GM12864 (cell line): ENCODE measurements around the gene GNAT2.

Source experiments
- DNase-seq: peaks from one replicate; pipeline ENCODE4 v3.0.0-alpha.2; 2011; ENCODE audit warnings: low read depth
- H3K4me3 ChIP-seq: 2 replicates; pipeline ENCODE4 v1.5.1; 2011; ENCODE audit warnings: mild to moderate bottlenecking, low read depth, low read length, control low read depth
- TF ChIP-seq, protein P1 (sequence below): IDR thresholded peaks from 2 replicates; pipeline ENCODE4 v1.5.1; 2011; ENCODE audit warnings: low read depth, mild to moderate bottlenecking, moderate library complexity, low read length, control low read depth, inconsistent platforms; ENCODE audit errors: missing control alignments

Gene GNAT2

GRCh38 chr1:109622137-109622892 lies 2.9 kb upstream of the GNAT2 start:
- peak overlapping the region; percentile 90; the same call in 1 of the 2 replicates for H3K4me3 ChIP-seq
- TF ChIP-seq, protein P1, sequence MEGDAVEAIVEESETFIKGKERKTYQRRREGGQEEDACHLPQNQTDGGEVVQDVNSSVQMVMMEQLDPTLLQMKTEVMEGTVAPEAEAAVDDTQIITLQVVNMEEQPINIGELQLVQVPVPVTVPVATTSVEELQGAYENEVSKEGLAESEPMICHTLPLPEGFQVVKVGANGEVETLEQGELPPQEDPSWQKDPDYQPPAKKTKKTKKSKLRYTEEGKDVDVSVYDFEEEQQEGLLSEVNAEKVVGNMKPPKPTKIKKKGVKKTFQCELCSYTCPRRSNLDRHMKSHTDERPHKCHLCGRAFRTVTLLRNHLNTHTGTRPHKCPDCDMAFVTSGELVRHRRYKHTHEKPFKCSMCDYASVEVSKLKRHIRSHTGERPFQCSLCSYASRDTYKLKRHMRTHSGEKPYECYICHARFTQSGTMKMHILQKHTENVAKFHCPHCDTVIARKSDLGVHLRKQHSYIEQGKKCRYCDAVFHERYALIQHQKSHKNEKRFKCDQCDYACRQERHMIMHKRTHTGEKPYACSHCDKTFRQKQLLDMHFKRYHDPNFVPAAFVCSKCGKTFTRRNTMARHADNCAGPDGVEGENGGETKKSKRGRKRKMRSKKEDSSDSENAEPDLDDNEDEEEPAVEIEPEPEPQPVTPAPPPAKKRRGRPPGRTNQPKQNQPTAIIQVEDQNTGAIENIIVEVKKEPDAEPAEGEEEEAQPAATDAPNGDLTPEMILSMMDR = no peak
- DNase-seq = no peak

GRCh38 chr1:109621379-109622136 lies 2.1 kb upstream of the GNAT2 start:
- H3K4me3 ChIP-seq = peak overlapping the region; percentile 90
- TF ChIP-seq, protein P1 = no peak

GRCh38 chr1:109620841-109621286 lies 1.4 kb upstream of the GNAT2 start:
- peak; percentile 72 for DNase-seq
- TF ChIP-seq, protein P1 = no peak
- peak overlapping the region; percentile 90 for H3K4me3 ChIP-seq

More at GRCh38 chr1:109621379-109622136, 2.1 kb upstream of the GNAT2 start:
- no peak for DNase-seq

- TF ChIP-seq, protein P1 = no peak
- DNase-seq = no peak
- peak overlapping the region; percentile 90 for H3K4me3 ChIP-seq
These were observed 980 bp upstream of the GNAT2 start for GRCh38 chr1:109620401-109620791.

GRCh38 chr1:109618661-109619575 lies 498 bp downstream of the GNAT2 start:
- H3K4me3 ChIP-seq = peak overlapping the region; percentile 90
- TF ChIP-seq, protein P1 = no peak
- no peak for DNase-seq

DNA sequence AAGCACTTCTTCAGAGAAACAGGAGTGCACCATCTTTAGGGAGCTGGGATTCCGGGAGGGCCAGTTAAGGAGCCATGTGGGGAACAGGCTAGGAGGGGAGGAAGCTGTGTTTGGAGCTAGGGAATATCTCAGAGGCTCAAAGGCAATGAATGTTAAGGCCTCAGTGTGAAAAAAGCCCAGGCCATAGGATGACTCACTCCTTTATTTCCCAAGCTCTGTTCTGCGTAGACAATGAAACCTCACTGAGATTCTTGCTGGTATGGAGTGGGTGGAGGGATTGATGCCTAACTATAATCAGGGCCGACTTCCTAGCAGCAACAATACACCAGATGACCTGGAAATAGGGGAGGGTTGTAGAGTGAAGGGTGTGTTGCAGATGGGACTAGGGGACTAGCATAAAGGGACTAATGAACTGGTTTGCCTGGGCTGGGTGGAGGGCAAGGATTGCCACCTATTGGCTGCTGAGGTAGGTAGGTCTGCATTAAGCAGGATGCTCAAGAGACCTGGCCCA lies 2.1 kb downstream of the GNAT2 start:
- no peak for DNase-seq
- TF ChIP-seq, protein P1 = no peak
- H3K4me3 ChIP-seq = no peak overlapping the region
